ENCODE measurements around the gene TMTC1. TPM values are rescaled to one million over a fixed set of nuclear protein-coding genes. Genes with fewer than 3 reads are reported as not detected.

The TMTC1 gene
- total RNA-seq, 2 donors from 2014 or later = not detected

DNA sequence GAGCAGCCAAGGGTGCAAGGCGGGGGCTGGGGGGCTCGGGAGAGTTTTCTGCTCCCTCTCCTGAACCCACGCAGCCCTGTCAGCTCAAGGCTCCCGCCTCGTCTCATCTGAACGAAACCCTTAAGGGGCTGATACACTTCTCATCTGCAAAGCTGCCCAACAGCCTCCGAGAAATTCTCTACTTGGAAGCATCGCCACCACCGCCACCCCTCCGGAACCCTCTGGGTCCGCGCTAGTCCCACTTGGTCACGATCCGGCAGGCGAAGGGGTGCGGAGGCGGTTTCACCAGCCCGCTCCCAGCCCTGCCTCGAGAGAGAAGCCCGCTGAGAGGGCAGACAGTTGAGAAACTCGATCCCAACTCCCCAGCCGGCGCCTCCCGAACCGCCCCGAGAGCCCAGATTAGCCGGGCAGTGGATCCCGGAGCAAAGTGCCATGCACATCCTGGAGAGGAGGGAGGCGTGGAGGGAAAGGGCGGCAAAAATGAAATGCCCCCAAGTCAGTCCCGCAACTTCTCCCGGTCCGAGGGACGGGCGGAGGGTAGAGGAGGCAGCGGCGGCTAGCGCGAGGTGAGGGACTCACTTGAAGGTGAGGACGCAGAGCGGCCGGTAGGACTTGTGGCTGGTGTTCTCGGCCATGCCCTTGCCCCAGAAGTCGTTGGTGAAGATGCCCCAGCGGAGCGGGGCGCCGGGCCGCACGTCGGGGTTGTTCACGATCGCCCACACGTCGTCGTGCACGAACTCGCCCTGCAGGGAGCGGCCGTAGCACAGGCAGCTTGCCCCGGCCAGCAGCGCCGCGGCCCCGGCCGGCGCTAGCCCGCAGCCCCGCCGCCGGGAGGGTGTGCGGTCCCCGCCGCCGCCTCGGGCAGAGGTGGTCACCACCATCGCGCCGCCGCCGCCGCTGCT, 620 bp downstream of the TMTC1 start:
- H3K9me3 Mint-ChIP-seq = peaks cover 0 to 4% of the 10 kb centered on the region in 2 donors
- DNase-seq (ENCODE audit: low spot score in 2 of 2) (peak in 1 of 2 donors; percentile 2), ATAC-seq (peak in 1 of 2 donors; percentile 27)
- H3K27ac Mint-ChIP-seq = no peak overlapping the region
- H3K36me3 Mint-ChIP-seq = peaks cover 0 to 6% of the 10 kb centered on the region in 2 donors

DNA sequence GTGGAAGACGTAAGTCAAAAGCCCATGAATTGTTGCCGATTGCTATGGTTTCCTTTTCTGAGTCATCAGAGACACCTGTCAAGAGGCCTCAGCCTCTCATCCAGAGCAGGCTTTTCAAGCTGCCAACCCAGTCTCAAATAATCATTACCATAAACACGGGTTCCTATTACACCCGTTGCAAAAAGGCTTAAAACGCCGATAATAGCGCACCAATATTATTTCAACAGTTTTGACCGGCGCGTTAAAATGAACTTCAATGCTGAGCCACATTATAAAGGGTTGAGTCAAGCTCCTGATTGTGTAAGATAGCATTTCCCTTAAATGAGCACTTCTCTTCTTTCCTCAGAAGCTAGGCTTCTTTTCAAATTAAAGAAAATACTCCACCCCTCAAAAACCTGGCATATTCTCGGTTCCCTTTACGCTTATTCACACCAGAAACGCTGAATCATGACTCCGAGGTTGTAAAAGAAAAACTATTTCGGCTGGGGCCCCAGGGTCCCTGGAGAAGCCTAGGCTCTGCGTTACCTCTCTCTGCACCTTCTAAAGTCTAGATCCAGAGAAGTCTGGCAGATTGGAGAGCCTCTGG, 1.4 kb downstream of the TMTC1 start:
- Mint-ChIP-seq H3K27ac (no peak overlapping the region), H3K9me3 (peaks cover 0 to 4% of the 10 kb centered on the region in 2 donors), H3K36me3 (peaks cover 0 to 6% of the 10 kb centered on the region in 2 donors)
- ATAC-seq (peak in 1 of 2 donors; percentile 82), DNase-seq (ENCODE audit: low spot score in 2 of 2) (peak in 1 of 2 donors; percentile 2)

DNA sequence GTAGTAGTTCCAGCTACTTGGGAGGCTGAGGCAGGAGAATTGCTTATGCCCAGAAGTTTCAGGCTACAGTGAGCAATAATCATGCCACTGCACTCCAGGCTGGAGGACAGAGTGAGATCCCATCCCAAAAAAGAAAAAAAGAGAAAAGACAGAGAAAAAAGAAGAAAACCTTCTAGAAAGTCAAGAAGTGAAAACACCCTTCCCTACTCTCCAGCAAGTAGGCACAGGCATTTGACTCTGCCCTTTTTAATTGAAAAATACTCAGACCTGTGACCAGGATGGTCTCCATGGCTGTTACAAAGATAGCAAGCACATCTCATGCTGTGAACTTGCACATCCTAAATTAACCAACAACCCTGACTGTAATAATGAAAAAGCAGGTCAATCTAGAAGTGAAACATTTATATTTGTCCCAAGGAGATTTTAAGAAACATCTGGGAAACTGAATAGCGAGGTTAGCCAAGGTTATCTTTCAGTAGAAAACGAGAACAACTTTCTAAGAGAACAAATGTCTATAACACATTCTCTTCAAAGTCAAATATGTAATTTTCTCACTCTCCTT, 2.0 kb downstream of the TMTC1 start:
- Mint-ChIP-seq H3K27ac (no peak overlapping the region), H3K9me3 (peaks cover 0 to 4% of the 10 kb centered on the region in 2 donors)
- ATAC-seq = peak in 1 of 2 donors; percentile 40

DNA sequence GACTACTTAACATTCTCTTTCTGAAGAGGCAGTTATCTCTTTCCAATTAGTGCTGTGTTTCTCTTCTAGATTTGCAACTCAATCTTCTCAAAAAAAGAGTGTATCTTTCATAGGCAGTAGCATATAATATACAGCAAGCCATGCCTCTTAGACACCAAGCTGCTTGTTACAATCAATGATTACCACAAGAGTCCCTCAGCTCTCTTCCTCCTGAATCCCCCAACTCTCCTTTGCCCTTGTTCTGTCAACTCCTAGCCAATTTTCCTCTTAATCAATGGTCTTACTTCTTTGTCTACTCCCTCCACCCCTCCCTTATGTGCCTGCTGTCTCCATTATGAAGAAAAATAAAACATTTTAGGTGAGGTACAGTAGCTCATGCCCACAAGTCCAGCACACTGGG, 2.6 kb downstream of the TMTC1 start:
- DNase-seq (ENCODE audit: low spot score in 2 of 2) (no peak), ATAC-seq (no peak)
- peaks cover 4 to 8% of the 10 kb centered on the region in 2 donors for H3K9me3 Mint-ChIP-seq
- H3K36me3 Mint-ChIP-seq = peaks cover 0 to 6% of the 10 kb centered on the region in 2 donors
- H3K27ac Mint-ChIP-seq = no peak overlapping the region

More for the DNA sequence above, 2.0 kb downstream of the TMTC1 start:
- DNase-seq (ENCODE audit: low spot score in 2 of 2) = no peak
- peaks cover 0 to 6% of the 10 kb centered on the region in 2 donors for H3K36me3 Mint-ChIP-seq

DNA sequence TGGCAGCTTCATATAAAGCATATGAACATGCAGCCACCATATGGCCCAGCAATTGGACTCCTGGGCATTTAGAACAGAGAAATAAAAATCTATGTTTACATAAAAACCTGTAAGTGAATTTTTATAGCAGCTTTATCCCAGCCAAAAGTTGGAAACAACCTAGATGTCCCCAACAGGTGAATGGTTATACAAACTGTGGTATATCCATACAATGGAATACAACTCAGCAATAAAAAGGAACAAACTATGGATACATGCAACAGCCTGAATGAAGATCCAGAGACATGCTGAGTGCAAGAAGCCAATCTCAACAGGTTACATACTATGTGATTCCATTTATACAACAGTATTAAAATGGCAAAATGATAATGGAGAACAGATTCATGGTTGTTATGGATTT, 3.7 kb downstream of the TMTC1 start:
- ATAC-seq = no peak
- Mint-ChIP-seq H3K9me3 (peaks cover 4 to 8% of the 10 kb centered on the region in 2 donors), H3K27ac (no peak overlapping the region), H3K36me3 (peaks cover 0 to 12% of the 10 kb centered on the region in 2 donors)
- no peak for DNase-seq (ENCODE audit: low spot score in 2 of 2)

DNA sequence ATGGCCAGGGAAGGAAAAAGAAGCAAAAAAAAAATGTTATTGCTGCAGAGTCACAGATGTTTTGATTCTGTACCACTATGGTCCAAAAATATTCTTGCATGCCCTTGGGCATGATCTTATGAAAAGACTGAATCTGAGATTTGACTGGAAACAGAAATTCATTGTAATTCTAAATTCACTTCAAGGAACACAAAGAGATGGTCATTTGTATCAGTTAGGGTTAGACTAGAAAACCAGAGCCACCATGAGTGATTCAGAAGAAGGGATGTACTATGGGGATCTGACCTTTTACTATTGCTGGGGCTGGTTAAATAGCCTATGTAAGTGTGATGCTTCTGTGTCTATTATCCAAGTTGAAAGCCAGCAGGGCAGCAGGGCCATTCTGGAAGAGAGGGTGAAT, 5.2 kb downstream of the TMTC1 start:
- no peak for DNase-seq (ENCODE audit: low spot score in 2 of 2)
- no peak for ATAC-seq
- H3K36me3 Mint-ChIP-seq = peaks cover 0 to 12% of the 10 kb centered on the region in 2 donors
- peaks cover 13% of the 10 kb centered on the region in 2 donors for H3K9me3 Mint-ChIP-seq
- no peak overlapping the region for H3K27ac Mint-ChIP-seq

DNA sequence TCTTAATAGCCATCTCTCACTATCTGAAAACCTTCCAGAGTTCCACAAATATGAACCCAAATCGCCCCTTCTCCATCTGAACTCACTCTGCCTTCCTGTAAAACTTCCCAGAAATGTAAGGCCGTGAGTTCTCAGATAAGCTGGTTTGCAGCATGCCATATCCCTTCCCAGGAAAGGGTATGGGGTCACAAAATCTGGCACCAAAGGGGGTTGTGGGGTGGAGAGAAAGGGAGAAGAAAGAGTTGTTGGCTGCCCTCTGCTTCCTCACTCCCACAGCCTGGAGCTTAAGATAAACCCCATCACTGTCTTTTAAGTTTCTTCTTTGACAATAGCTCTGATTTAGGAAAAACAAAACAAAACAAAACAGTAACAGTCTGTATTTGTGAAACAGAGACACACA, 10.7 kb downstream of the TMTC1 start:
- Mint-ChIP-seq H3K27ac (no peak overlapping the region), H3K9me3 (peaks cover 9 to 13% of the 10 kb centered on the region in 2 donors), H3K36me3 (peaks cover 0 to 7% of the 10 kb centered on the region in 2 donors)
- ATAC-seq (no peak), DNase-seq (ENCODE audit: low spot score in 2 of 2) (no peak)

DNA sequence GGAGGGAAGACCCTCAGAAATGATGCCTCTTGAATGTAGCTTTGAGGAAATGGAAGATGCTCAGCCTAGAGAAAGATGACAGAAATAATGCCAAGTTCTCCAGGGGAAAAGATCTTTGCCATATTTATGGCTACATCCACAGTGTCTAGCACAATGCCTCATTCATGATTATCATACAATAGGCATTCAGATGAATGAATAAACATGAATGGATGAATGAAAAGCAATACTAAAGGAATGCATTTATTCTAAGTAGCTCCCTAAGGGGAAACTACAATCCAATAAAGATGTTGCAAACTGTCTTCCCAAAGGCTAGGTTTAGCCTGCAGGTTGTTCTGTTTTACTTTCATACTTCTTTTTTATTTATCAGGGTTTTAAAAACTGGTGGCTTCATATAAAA, 12.0 kb downstream of the TMTC1 start:
- DNase-seq (ENCODE audit: low spot score in 2 of 2) = no peak
- no peak overlapping the region for H3K27ac Mint-ChIP-seq
- ATAC-seq = no peak
- peaks cover 0 to 7% of the 10 kb centered on the region in 2 donors for H3K36me3 Mint-ChIP-seq
- peaks cover 9 to 13% of the 10 kb centered on the region in 2 donors for H3K9me3 Mint-ChIP-seq

DNA sequence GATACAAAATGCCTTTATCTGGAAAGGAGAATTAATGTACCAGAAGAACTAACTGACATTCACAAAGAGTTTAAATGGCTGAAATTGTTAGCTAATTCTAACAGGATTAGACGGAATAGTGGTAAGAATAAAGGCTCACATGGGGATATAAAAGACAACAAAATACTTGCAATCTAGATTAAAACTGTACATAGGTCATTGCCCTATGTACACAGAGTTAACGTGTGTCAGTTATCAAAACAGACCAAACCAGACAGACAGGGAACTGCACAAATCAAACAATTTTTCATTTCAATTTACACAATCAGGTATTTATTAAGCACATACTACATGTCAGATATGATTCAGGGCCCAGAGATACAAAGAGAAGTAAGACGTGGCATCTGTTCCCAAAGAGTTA, 12.6 kb downstream of the TMTC1 start:
- no peak for DNase-seq (ENCODE audit: low spot score in 2 of 2)
- H3K36me3 Mint-ChIP-seq = peaks cover 0 to 6% of the 10 kb centered on the region in 2 donors
- no peak for ATAC-seq
- peaks cover 6 to 9% of the 10 kb centered on the region in 2 donors for H3K9me3 Mint-ChIP-seq
- H3K27ac Mint-ChIP-seq = no peak overlapping the region

DNA sequence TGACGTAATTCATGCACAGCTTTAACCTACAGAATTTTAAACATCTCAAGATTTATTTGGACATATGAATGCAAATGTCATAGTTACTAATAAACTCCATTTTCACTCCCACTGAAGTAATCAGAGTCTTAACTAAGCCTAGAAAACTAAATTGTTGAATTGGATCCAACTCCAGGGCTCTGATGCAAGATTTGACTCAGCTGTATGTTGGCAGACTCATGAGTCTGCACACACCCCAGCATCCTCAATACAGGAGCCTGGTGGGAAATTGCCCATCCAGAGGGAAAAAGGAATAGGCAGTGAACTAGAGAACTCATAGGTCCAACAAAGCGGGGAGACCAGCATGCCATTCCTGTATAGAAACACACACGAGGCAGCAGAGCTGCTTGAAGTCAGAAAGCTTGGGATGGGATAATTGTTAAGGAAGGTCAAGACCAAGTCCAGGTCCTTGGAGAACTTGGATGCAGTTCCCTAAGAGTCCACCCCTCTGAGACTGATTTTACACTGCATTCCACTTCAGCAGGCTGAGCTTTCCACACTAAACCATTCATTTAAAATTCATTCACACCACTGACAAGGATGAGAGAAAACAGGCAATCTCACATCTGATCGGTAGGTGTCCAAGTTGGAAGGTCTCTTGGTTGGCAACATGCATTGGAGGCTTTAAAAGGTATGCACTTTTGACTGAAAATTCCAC, 14.4 kb downstream of the TMTC1 start:
- H3K36me3 Mint-ChIP-seq = no peaks in the 10 kb centered on the region

DNA sequence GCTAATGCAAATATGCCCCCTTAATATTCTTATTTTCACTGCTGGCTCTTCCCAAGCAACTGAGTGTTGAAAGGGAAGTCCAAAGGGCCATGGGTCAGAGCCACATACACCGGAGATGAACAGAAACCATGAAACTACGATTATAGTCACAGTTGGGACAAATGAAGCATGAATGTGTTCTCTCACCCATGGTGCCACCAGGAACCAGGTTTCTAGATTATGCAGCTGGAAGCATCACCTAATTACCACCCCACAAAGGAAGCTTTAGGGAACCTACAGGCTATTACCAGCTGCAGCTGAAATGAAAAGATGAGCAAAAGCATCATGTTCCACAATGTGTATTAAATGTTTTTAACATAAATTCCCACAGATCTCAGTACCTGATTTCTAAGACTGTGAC, 15.4 kb downstream of the TMTC1 start:
- no peak overlapping the region for H3K27ac Mint-ChIP-seq
- no peak for DNase-seq (ENCODE audit: low spot score in 2 of 2)
- no peaks in the 10 kb centered on the region for H3K9me3 Mint-ChIP-seq
- H3K36me3 Mint-ChIP-seq = no peaks in the 10 kb centered on the region
- ATAC-seq = no peak

More for the DNA sequence above, 14.4 kb downstream of the TMTC1 start:
- H3K9me3 Mint-ChIP-seq = peaks cover 0 to 3% of the 10 kb centered on the region in 2 donors
- ATAC-seq (no peak), DNase-seq (ENCODE audit: low spot score in 2 of 2) (no peak)
- H3K27ac Mint-ChIP-seq = no peak overlapping the region

DNA sequence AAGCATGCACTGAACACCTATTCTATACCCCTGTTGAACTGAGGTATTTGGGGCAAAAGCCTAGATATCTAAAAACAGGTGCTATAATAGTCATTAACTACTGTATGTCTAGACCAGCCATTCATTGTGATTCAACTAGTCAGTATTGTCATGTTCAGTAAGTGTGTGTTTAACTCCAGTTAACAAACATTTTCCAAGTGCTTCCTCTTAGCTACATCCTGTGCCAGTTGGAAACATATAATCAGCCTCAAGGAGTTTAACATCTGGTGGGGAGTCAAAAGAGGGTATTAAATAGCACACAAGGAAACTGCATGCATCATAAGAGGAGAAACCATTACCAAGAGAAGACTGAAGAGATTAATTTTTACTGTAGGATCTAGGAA, 20.4 kb downstream of the TMTC1 start:
- no peak for ATAC-seq
- Mint-ChIP-seq H3K9me3 (peaks cover 0 to 2% of the 10 kb centered on the region in 2 donors), H3K27ac (no peak overlapping the region), H3K36me3 (no peaks in the 10 kb centered on the region)
- DNase-seq (ENCODE audit: low spot score in 2 of 2) = no peak

DNA sequence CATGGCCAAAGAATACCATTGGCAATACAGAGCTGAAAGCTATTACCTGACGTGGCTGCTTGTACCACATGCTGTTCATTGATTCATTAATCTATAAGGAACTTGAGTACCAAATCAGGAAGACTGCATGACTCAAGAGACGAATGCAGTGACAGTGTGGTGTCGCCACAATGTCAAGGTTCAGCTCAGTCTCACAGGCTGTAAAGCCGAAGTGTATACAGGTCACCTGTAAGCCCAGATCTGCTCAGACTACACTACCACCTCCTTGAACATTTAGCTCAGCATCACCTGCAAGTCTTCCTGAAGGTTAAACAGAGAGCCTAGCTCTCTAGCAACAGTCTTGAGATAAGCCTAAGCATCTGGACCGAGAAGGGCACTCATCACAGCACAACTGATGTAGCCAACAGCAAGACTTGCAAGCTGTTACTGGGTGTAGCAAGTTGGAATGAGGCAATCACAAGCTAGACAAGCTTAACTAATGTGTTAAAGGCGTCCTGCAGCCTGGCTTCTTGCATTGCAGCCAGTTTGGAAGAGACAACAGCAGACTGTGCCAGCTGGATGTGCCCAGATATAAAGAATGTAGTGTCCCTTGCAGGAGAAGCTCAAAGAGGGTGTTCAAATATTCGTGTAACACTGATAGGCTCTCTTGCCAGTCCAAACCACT, 21.0 kb downstream of the TMTC1 start:
- ATAC-seq (no peak), DNase-seq (ENCODE audit: low spot score in 2 of 2) (no peak)
- Mint-ChIP-seq H3K9me3 (peaks cover 0 to 5% of the 10 kb centered on the region in 2 donors), H3K36me3 (no peaks in the 10 kb centered on the region), H3K27ac (no peak overlapping the region)

DNA sequence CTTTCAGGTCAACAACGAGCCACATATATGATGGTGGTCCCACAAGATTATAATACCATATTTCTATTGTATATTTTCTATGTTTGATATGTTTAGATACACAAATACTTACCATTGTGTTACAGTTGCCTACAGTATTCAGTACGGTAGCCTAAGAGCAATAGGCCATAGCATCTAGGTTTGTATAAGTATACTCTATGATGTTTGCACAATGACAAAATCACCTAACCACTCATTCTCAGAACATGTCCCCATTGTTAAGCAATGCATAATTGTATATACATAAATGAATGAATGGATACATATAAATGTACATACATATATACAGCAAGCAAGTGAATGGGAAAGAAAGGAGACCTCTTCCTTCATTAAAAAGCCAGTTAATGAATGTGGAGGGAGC, 23.8 kb downstream of the TMTC1 start:
- H3K9me3 Mint-ChIP-seq = peaks cover 0 to 5% of the 10 kb centered on the region in 2 donors
- H3K36me3 Mint-ChIP-seq = no peaks in the 10 kb centered on the region
- ATAC-seq (no peak), DNase-seq (ENCODE audit: low spot score in 2 of 2) (no peak)
- H3K27ac Mint-ChIP-seq = no peak overlapping the region

DNA sequence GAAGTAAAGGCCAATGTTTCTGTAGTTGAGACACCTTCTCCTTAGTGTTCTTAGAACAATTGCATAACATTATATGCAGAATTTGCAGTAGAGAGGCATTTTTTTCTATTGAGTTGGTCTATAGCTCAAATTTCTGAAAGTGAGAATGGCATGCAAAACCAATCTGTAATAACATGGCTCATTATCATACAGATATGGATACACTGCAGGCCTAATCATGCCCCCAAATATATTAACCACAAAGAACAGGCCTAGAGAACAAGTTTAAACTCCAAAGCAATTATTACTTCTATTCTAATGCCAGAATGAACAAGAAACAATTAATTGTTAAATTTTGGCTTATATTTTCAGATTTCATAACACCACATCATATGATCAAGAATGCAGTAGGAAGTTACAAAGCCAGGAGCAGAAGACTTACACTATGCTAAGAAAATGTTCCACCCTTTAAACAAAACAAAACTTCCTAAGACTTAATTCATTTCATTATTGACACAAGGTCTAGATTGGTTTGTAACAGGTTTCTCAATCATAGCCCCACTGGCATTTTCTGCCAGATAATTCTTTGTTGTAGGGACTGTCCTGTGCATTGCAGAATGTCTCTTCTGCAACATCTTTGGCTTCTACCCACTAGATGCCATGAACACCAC, 26.9 kb downstream of the TMTC1 start:
- ATAC-seq (no peak), DNase-seq (ENCODE audit: low spot score in 2 of 2) (no peak)
- H3K36me3 Mint-ChIP-seq = no peaks in the 10 kb centered on the region
- peaks cover 0 to 8% of the 10 kb centered on the region in 2 donors for H3K9me3 Mint-ChIP-seq
- H3K27ac Mint-ChIP-seq = no peak overlapping the region
